Osteoblast (primary cell): ENCODE measurements around the gene TTLL7. TPM values are rescaled to one million over a fixed set of nuclear protein-coding genes. Genes with fewer than 3 reads are reported as not detected.

Source experiments
- DNase-seq: peaks from one replicate; pipeline ENCODE4 v3.0.0; 2011; ENCODE audit warnings: low spot score, mixed read lengths; ENCODE audit not compliant: insufficient read length; ENCODE audit errors: missing footprints
- H2AFZ ChIP-seq: 2 replicates; pipeline ENCODE4 v1.6.0; 2011; ENCODE audit warnings: mild to moderate bottlenecking, low read length
- H3K27ac ChIP-seq: 2 replicates; pipeline ENCODE4 v1.5.1; 2011; ENCODE audit warnings: mild to moderate bottlenecking, low read depth, low read length, moderate library complexity
- H3K27me3 ChIP-seq: 2 replicates; pipeline ENCODE4 v1.6.0; 2012; ENCODE audit warnings: mild to moderate bottlenecking, control low read depth, inconsistent platforms, low read length, moderate library complexity; ENCODE audit not compliant: insufficient read depth
- H3K36me3 ChIP-seq: 2 replicates; pipeline ENCODE4 v1.5.1; 2011; ENCODE audit warnings: mild to moderate bottlenecking, low read length, control low read depth, moderate library complexity; ENCODE audit not compliant: insufficient read depth
- H3K4me1 ChIP-seq: 2 replicates; pipeline ENCODE4 v1.5.1; 2011; ENCODE audit warnings: mild to moderate bottlenecking, low read length, control low read depth, moderate library complexity; ENCODE audit not compliant: insufficient read depth
- H3K4me2 ChIP-seq: 2 replicates; pipeline ENCODE4 v1.6.0; 2011; ENCODE audit warnings: mild to moderate bottlenecking, low read length; ENCODE audit not compliant: insufficient read depth
- H3K4me3 ChIP-seq: fragments of 200-600 bp; sonication (generic); 3 replicates; pipeline ENCODE4 v1.5.1; 2012; ENCODE audit warnings: mild to moderate bottlenecking, low read length, inconsistent platforms; ENCODE audit not compliant: insufficient read depth
- H3K79me2 ChIP-seq: 2 replicates; pipeline ENCODE4 v1.6.0; 2012; ENCODE audit warnings: mild to moderate bottlenecking, low read length, control low read depth, inconsistent platforms; ENCODE audit not compliant: insufficient read depth
- H3K9me3 ChIP-seq: 2 replicates; pipeline ENCODE4 v1.5.1; 2011; ENCODE audit warnings: low read depth, low read length, control low read depth
- H4K20me1 ChIP-seq: 2 replicates; pipeline ENCODE4 v1.6.0; 2012; ENCODE audit warnings: mild to moderate bottlenecking, low read length, control low read depth; ENCODE audit not compliant: insufficient read depth
- total RNA-seq: library from RNA; depleted of rRNA; stranded (reverse); fragments of >200 nt; gene quantifications from 2 replicates; pipeline ENCODE4 v1.2.3, GENCODE V29; 2012
- TF ChIP-seq, protein P1 (sequence below): IDR thresholded peaks from 2 replicates; pipeline ENCODE4 v1.5.1; 2011; ENCODE audit warnings: mild to moderate bottlenecking, low read depth, low read length, moderate library complexity; ENCODE audit errors: extremely low read depth

The TTLL7 gene
- total RNA-seq, 1 donor: 13.8 TPM

DNA sequence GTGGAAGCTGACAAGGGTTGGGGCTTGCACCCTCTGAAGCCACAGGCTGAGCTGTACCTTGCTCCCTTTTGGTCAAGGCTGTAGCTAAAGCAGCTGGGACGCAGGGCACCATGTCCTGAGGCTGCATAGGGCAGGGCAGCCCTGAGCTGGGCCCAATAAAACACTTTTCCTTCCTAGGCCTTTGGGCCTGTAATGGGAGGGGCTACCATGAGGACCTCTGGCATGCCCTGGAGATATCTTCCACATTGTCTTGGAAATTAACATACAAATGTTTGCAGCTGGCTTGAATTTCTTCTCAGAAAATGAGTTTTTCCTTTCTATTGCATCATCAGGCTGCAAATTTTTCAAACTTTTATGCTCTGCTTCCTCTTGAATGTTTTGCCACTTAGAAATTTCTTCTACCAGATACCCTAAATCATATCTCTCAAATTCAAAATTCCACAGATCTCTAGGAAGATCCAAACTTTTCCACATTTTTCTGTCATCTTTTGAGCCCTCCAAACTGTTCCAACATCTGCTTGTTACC, 32.9 kb upstream of the TTLL7 start:
- no peaks in the 10 kb centered on the region for H3K79me2 ChIP-seq
- no peak overlapping the region for H2AFZ ChIP-seq
- no peak overlapping the region for H3K4me2 ChIP-seq
- H3K27me3 ChIP-seq: no peaks in the 10 kb centered on the region
- DNase-seq: no peak
- H4K20me1 ChIP-seq: no peaks in the 10 kb centered on the region
- H3K4me3 ChIP-seq: no peak overlapping the region
- TF ChIP-seq, protein P1, sequence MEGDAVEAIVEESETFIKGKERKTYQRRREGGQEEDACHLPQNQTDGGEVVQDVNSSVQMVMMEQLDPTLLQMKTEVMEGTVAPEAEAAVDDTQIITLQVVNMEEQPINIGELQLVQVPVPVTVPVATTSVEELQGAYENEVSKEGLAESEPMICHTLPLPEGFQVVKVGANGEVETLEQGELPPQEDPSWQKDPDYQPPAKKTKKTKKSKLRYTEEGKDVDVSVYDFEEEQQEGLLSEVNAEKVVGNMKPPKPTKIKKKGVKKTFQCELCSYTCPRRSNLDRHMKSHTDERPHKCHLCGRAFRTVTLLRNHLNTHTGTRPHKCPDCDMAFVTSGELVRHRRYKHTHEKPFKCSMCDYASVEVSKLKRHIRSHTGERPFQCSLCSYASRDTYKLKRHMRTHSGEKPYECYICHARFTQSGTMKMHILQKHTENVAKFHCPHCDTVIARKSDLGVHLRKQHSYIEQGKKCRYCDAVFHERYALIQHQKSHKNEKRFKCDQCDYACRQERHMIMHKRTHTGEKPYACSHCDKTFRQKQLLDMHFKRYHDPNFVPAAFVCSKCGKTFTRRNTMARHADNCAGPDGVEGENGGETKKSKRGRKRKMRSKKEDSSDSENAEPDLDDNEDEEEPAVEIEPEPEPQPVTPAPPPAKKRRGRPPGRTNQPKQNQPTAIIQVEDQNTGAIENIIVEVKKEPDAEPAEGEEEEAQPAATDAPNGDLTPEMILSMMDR: no peak
- H3K27ac ChIP-seq: no peak overlapping the region
- H3K4me1 ChIP-seq: no peaks in the 10 kb centered on the region
- H3K36me3 ChIP-seq: no peaks in the 10 kb centered on the region
- no peaks in the 10 kb centered on the region for H3K9me3 ChIP-seq

- no peak overlapping the region for H2AFZ ChIP-seq
- H3K27me3 ChIP-seq: no peaks in the 10 kb centered on the region
Observed at GRCh38 chr1:84027368-84027767, 28.4 kb upstream of the TTLL7 start.

GRCh38 chr1:84025966-84026365, 27.0 kb upstream of the TTLL7 start:
- H3K27me3 ChIP-seq: no peaks in the 10 kb centered on the region
- no peak overlapping the region for H3K27ac ChIP-seq
- no peak overlapping the region for H2AFZ ChIP-seq
- H3K9me3 ChIP-seq: no peaks in the 10 kb centered on the region
- H3K79me2 ChIP-seq: no peaks in the 10 kb centered on the region
- H3K4me1 ChIP-seq: no peaks in the 10 kb centered on the region
- no peak overlapping the region for H3K4me2 ChIP-seq
- H4K20me1 ChIP-seq: no peaks in the 10 kb centered on the region
- no peaks in the 10 kb centered on the region for H3K36me3 ChIP-seq
- no peak for DNase-seq
- no peak overlapping the region for H3K4me3 ChIP-seq
- TF ChIP-seq, protein P1: no peak

More at GRCh38 chr1:84027368-84027767, 28.4 kb upstream of the TTLL7 start:
- Histone ChIP-seq H4K20me1 (no peaks in the 10 kb centered on the region), H3K36me3 (no peaks in the 10 kb centered on the region), H3K79me2 (no peaks in the 10 kb centered on the region), H3K9me3 (no peaks in the 10 kb centered on the region), H3K4me1 (no peaks in the 10 kb centered on the region), H3K4me3 (no peak overlapping the region), H3K4me2 (no peak overlapping the region), H3K27ac (no peak overlapping the region)
- TF ChIP-seq, protein P1: no peak
- DNase-seq: no peak

DNA sequence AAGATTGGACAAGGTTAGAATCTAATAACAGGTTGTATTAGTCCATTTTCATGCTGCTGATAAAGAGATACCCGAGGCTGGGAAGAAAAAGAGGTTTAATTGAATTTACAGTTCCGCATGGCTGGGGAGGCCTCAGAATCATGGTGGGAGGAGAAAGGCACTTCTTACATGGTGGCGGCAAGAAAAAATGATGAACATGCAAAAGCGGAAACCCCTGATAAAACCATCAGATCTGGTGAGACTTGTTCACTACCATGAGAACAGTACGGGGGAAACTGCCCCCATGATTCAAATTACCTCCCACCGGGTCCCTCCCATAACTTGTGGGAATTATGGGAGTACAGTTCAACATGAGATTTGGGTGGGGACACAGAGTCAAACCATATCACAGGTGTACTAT, 22.9 kb upstream of the TTLL7 start:
- no peaks in the 10 kb centered on the region for H4K20me1 ChIP-seq
- no peak overlapping the region for H2AFZ ChIP-seq
- peaks cover 3% of the 10 kb centered on the region for H3K27me3 ChIP-seq
- no peaks in the 10 kb centered on the region for H3K4me1 ChIP-seq
- TF ChIP-seq, protein P1: no peak
- no peak overlapping the region for H3K4me3 ChIP-seq
- H3K27ac ChIP-seq: no peak overlapping the region
- H3K79me2 ChIP-seq: no peaks in the 10 kb centered on the region
- DNase-seq: no peak
- H3K9me3 ChIP-seq: no peaks in the 10 kb centered on the region
- no peaks in the 10 kb centered on the region for H3K36me3 ChIP-seq
- no peak overlapping the region for H3K4me2 ChIP-seq
